CMK (cell line): Measurements from ENCODE around the gene GREM1.

Experiments used
- DNase-seq: peaks from one replicate; pipeline ENCODE4 v3.0.0-alpha.2; 2010; ENCODE audit warnings: low read depth

The GREM1 gene

GRCh38 chr15:32781781-32782180 lies 64.0 kb downstream of the GREM1 start:
- no peak for DNase-seq

- DNase-seq, result no peak
Observed at GRCh38 chr15:32784581-32784980, 66.8 kb downstream of the GREM1 start.

GRCh38 chr15:32786906-32787305 lies 69.1 kb downstream of the GREM1 start:
- no peak for DNase-seq

- no peak for DNase-seq
Observed at GRCh38 chr15:32787949-32788348, 70.1 kb downstream of the GREM1 start.

GRCh38 chr15:32790352-32790999 lies 72.7 kb downstream of the GREM1 start:
- DNase-seq, result no peak

- DNase-seq, result no peak
Observed at GRCh38 chr15:32792436-32792835, 74.6 kb downstream of the GREM1 start.
